ENCODE measurements around the gene UMOD. TPM values are rescaled to one million over a fixed set of nuclear protein-coding genes. Genes with fewer than 3 reads are reported as not detected.

Gene UMOD
- total and polyA plus RNA-seq, 4 donors, result not detected

DNA sequence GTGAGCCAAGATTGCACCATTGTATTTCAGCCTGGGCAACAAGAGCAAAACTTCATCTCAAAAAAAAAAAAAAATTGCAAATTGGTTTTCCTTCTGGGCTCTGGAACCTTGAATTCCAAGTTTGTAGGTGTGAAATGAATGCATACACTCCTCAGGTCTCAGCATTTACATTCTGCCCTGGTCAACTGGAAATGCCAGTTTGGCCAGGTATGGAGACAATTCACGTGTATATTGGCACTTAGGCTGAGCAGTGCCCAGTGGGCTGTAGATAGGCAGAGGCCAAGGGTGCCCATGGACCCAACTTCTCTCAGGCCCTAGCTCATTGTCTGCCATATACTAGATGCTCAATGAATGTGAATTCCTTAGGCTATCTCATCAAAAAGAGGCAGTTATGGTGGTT is 36.3 kb upstream of the UMOD start:
- peaks cover 0 to 11% (median 4%) of the 10 kb centered on the region in 5 donors for H3K4me1 ChIP-seq (ENCODE audit: control insufficient read depth in 5 of 5, insufficient read depth in 5 of 5, low read length in 5 of 5)
- 67 to 69% methylated on average over 1 of the region's 1 CpG for WGBS, 2 donors
- H3K27ac ChIP-seq (ENCODE audit: low read depth in 1 of 2, low read length in 1 of 2), result no peak overlapping the region
- no peaks in the 10 kb centered on the region for H3K27me3 ChIP-seq (ENCODE audit: control insufficient read depth in 3 of 3, insufficient read depth in 3 of 3, low read length in 2 of 3)
- DNase-seq (no peak), ATAC-seq (ENCODE audit: insufficient read depth, low FRiP score) (no peak)
- no peaks in the 10 kb centered on the region for H3K36me3 ChIP-seq (ENCODE audit: control insufficient read depth in 4 of 4, insufficient read depth in 4 of 4, low read length in 4 of 4)
- TF ChIP-seq, protein P1, sequence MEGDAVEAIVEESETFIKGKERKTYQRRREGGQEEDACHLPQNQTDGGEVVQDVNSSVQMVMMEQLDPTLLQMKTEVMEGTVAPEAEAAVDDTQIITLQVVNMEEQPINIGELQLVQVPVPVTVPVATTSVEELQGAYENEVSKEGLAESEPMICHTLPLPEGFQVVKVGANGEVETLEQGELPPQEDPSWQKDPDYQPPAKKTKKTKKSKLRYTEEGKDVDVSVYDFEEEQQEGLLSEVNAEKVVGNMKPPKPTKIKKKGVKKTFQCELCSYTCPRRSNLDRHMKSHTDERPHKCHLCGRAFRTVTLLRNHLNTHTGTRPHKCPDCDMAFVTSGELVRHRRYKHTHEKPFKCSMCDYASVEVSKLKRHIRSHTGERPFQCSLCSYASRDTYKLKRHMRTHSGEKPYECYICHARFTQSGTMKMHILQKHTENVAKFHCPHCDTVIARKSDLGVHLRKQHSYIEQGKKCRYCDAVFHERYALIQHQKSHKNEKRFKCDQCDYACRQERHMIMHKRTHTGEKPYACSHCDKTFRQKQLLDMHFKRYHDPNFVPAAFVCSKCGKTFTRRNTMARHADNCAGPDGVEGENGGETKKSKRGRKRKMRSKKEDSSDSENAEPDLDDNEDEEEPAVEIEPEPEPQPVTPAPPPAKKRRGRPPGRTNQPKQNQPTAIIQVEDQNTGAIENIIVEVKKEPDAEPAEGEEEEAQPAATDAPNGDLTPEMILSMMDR (IDR thresholded peaks at IDR 0.05; ENCODE audit: control extremely low read depth, extremely low read depth), result no peak
- H3K9me3 ChIP-seq (ENCODE audit: control insufficient read depth in 4 of 4, insufficient read depth in 3 of 4, low read length in 3 of 4), result peaks cover 0 to 2% (median 0%) of the 10 kb centered on the region in 4 donors
- no peak overlapping the region for H3K4me3 ChIP-seq
- no peak overlapping the region for H3K9ac ChIP-seq (ENCODE audit: insufficient read depth in 1 of 2, low read length in 2 of 2)

DNA sequence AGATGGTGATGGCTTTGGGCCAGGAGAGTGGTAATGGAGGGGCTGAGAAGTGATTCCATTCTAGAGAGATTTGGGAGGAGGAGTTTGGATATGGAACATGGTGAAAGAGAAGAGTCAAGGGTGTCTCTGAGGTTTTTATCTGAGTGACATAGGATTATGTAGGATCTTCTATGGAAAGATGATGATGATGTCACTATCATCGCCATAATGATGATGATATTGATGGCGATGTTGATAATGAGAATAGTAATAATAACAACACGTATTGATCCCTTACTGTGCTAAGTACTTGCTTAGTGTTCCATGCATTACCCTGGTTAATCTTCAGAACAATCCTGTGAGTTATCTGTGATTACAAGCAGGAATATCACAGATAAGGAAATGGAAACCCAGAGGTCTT is 35.5 kb upstream of the UMOD start:
- 94 to 97% methylated on average over 3 of the region's 3 CpGs for WGBS, 2 donors
- no peak for DNase-seq
- no peak for ATAC-seq (ENCODE audit: insufficient read depth, low FRiP score)
- no peak overlapping the region for H3K4me3 ChIP-seq
- H3K27me3 ChIP-seq (ENCODE audit: control insufficient read depth in 3 of 3, insufficient read depth in 3 of 3, low read length in 2 of 3), result no peaks in the 10 kb centered on the region
- H3K9me3 ChIP-seq (ENCODE audit: control insufficient read depth in 4 of 4, insufficient read depth in 3 of 4, low read length in 3 of 4), result peaks cover 0 to 2% (median 0%) of the 10 kb centered on the region in 4 donors
- peaks cover 0 to 6% (median 0%) of the 10 kb centered on the region in 5 donors for H3K4me1 ChIP-seq (ENCODE audit: control insufficient read depth in 5 of 5, insufficient read depth in 5 of 5, low read length in 5 of 5)
- TF ChIP-seq, protein P1 (IDR thresholded peaks at IDR 0.05; ENCODE audit: control extremely low read depth, extremely low read depth), result no peak
- no peak overlapping the region for H3K27ac ChIP-seq (ENCODE audit: low read depth in 1 of 2, low read length in 1 of 2)
- no peaks in the 10 kb centered on the region for H3K36me3 ChIP-seq (ENCODE audit: control insufficient read depth in 4 of 4, insufficient read depth in 4 of 4, low read length in 4 of 4)
- no peak overlapping the region for H3K9ac ChIP-seq (ENCODE audit: insufficient read depth in 1 of 2, low read length in 2 of 2)

DNA sequence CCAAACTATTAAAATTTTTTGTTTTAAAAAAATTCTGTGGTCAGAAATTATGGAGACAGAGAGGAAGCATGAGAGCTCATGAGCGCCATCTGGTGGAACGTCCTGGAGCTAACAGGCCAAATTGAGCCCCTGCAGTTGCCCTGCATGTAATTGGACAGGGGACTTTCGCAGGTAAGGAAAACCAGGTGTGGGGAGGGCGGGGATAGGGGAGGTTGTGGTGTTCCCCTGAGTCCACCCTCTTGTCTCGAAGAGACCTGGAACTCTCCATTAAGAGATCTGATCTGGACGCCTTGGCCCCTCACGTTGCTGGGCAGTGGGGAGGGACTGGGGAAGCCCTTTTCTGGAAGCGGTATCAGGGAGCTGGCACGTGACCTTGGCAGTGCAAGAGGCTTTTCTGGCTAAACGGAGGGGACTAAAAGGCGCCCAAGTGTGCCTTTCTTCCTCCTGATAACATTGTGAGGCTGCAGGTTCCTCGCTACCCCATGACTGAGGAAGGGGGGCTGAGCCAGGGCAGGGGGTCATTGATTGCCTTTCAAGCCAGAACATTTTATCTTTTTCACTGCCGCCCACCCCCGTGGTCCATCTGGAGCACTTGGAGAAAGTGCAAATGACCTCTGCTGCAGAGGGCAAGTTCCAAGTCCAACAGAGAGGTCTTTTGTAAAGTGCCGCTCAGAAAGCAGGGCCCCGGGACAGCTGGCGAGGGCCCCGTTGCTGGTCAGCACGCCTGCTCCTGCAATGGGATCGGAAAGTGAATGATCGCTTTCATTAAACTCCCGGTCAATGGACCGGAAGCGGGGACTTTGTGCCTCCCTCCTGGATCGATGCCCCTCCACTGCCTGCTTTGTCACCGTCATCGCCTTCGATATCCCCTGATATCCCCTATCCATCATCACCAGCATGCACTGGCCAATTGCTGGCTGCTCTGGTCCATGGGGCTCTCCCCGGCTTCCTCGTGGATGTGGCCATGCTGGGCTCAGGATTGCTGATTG is 33.6 kb upstream of the UMOD start:
- peak; percentile 59 to 66 (median 65) for DNase-seq
- Histone ChIP-seq H3K9me3 (ENCODE audit: control insufficient read depth in 4 of 4, insufficient read depth in 3 of 4, low read length in 3 of 4) (peaks cover 0 to 2% (median 0%) of the 10 kb centered on the region in 4 donors), H3K36me3 (ENCODE audit: control insufficient read depth in 4 of 4, insufficient read depth in 4 of 4, low read length in 4 of 4) (no peaks in the 10 kb centered on the region), H3K4me1 (ENCODE audit: control insufficient read depth in 5 of 5, insufficient read depth in 5 of 5, low read length in 5 of 5) (peaks cover 0 to 6% (median 0%) of the 10 kb centered on the region in 5 donors), H3K4me3 (no peak overlapping the region), H3K27me3 (ENCODE audit: control insufficient read depth in 3 of 3, insufficient read depth in 3 of 3, low read length in 2 of 3) (no peaks in the 10 kb centered on the region), H3K9ac (ENCODE audit: insufficient read depth in 1 of 2, low read length in 2 of 2) (no peak overlapping the region), H3K27ac (ENCODE audit: low read depth in 1 of 2, low read length in 1 of 2) (no peak overlapping the region)
- WGBS, 2 donors, result 23 to 26% methylated on average over 30 of the region's 30 CpGs
- TF ChIP-seq, protein P1 (IDR thresholded peaks at IDR 0.05; ENCODE audit: control extremely low read depth, extremely low read depth), result peak; percentile 36
- no peak for ATAC-seq (ENCODE audit: insufficient read depth, low FRiP score)

All from lung (tissue), 12 donors.